GM18907 (cell line): Measurements from ENCODE around the gene ZIC5.

Experiments
- ATAC-seq: cut with Tn5 transposase; IDR thresholded peaks from one replicate; pipeline ENCODE4 v1.9.1; 2021; ENCODE audit warnings: mild to moderate bottlenecking, moderate library complexity; ENCODE audit not compliant: unreplicated experiment

Gene ZIC5

GRCh38 chr13:99971576-99972189, at the start of gene ZIC5:
ZIC5 (minus strand) TSS chr13:99971767; CDS start chr13:99971603, 164 bp downstream.
- no peak for ATAC-seq

GRCh38 chr13:100019780-100020356, 48.3 kb upstream of the ZIC5 start:
- no peak for ATAC-seq

- no peak for ATAC-seq
Observed at GRCh38 chr13:100014621-100015020, 43.1 kb upstream of the ZIC5 start.

DNA sequence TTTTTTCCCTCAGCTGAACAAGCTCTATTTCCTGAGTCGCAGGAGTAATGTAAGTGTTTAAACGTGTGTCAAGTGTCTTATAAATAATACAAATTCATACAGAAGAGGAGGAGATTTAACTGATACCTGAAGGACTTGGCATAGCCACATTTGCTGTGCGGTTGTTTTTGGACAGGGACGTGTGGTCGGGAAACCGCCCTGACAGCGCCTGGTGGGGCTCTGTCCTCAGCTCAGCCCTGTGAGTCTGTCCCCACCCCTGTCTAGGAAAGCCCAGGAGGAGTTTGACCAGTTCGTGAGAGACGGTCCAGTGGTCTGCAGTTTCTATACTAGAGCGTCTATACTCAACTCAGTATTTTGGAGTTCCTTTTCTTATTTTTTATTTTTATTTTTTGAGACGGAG, 26.7 kb upstream of the ZIC5 start:
- no peak for ATAC-seq

DNA sequence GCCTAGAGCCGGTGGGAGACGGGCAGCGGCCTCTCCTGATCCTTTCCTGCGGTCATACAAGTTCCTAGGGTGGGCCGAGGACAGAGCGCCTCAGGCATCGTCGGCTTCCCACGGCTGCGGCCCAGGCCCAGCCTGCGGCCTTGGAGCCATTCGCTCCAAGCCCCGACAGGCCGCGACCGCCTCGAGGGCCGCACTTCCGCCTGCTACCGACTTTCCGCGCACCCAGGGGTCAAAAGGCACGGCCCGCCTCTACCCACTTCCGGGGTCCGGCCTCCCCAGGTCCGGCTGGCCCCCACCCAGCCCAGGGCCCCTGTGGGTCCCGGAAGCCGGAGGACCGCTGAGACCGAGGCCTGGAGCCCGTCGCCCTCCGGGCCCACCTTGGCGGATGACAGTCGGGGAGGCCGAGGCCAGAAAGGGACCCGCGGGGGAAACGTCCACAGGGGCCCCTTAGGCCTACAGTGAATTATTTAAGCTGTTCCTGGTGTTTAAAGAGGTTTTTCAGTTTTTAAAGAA, 26.2 kb upstream of the ZIC5 start:
- ATAC-seq: no peak

DNA sequence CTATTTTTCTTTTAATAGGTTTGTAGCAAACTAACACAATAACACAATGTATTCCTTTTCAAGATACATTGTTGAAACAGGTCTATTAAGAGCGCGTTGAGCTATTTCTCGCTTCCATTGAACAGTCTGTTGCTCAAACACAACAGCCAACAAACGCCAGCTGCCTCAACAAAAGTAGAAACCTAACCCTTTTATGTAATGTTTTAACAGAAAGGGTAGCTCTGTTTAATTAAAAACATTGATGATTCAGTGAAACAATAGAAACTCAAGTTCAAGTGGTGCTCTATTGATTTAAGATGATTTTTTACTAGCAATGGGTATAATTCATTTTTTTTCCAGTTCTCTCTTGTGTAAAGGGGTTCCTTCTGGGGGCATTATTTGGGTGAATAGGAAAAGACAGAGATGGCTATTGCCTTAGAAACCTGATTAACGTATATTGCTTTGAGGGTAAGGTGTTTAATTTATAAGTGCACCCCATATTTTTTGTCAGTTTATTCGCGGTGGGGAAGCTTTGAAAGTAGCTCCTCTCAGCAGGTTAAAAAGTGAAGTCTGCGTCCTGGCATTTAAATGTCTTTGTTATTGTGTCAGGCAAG, 24.9 kb upstream of the ZIC5 start:
- no peak for ATAC-seq

DNA sequence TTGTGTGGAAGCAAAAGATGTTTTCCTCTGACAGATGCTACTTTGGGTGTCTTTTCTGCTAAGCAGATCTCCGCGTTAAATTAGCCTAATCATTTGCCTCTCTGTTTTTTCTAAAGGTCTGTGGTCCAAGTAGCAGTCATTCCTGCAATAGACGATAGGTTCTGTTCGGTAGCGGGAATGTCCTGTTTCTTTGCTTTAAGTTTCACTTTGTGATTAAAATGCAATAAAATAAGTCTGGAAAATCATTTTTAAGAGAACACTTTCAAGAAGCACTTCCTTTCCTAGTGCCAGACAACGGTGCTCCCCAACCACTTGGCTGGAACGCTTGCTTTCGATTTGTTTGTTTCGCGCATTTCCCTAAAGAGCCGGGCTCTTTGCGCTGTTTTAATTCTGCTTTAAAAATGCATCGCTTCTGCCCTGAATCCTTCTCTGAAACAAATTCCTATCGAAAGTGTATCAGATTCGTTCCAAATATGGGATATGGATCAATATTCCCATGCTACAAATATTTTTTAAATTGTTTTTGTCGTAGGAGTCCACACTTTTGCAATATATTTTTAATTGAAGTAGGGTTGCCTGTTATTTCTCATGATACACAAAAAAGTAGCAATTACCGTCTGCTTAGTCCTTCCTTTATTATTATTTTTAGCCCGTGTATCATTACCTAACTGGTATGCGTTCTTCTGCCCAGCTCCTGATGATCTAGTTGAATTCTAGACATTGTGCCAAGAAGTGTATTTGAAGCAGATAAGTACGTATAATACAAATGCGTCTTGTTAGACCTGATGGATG, 24.2 kb upstream of the ZIC5 start:
- ATAC-seq: no peak

DNA sequence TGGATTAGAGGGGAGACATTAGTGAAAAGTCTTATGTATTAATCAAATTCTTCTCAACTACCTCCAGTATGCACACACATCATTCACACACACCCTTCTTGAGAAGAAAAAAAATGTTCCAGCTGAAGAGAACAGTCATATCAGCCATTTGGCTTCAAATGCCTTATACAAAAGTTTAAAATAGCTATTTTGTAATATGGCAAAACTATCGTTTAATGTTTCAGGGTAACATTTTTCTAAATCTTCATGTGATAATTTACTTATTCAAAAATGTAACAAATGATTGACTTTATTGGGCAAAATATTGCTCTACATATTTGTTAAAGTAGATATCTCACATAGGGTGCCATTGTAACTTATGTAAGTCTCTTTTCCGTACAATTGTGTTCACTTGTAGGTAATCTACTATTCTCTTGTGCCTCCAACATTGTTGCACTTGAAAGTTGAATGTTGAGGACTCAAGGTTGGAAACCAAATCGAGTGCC, 23.6 kb upstream of the ZIC5 start:
- no peak for ATAC-seq

GRCh38 chr13:99994638-99995020, 23.1 kb upstream of the ZIC5 start:
- ATAC-seq: no peak

- ATAC-seq: no peak
Observed at GRCh38 chr13:99993660-99994637, 22.4 kb upstream of the ZIC5 start.

DNA sequence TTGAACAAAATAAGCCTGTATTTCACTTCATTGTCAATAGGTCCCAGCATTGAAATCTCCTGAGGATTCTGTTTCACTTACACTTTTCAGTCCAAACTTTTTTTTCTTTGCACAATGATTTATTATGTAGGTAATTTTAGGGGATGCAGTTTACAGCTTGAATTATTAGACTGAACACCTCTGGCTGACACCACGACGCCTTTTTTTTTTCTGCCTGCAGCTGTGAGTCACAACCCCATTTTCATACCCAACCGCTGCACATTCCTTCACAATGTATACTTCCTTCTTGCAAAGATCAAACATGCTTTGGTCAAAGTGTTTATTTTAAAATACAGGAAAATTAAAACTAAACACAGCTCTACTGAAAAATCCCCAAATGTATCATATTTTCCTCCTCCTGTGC, 21.4 kb upstream of the ZIC5 start:
- no peak for ATAC-seq

- ATAC-seq: no peak
Observed at GRCh38 chr13:99991828-99992775, 20.5 kb upstream of the ZIC5 start.

DNA sequence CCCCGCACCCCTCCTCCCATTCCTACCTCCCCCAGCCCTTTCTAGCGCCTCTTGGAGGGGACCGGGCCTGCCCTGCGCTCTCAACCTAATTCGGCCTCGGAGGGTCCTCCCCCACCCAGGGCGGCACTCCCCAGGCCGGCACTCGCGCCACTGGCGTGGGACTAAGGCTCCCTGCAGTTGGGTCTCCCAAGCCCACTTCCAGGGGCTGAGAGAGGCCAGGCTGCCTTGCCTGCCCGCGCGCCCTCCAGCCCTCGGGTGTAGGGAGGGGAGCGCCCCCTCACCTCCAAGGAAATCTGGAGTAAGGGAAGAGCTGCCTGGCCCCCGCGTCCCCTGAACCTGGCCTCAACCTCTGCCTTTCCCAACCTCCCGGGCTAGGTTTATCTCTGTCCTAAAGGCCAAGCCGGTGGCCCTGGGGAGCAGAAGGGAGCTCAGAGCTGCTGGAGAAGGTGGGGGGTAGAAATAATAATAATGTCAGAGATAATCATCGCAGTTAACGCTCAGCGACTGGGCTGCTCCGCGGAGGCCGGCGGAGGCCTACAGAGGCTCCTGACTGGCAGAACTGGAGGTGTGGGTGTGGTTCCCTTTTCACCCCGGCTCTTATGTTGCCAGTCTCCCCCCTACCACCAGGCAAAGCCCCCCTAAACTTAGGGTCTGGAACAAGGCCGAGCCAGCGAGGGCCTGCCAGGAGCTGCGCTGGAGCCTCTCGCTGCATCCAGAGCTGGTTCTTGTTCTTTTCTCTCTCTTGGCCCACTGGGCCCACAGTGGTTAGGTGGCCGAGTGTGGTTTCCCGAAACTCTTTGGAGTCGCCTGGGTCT, 19.7 kb upstream of the ZIC5 start:
- no peak for ATAC-seq

- ATAC-seq: no peak
Observed at GRCh38 chr13:99990126-99990977, 18.8 kb upstream of the ZIC5 start.

DNA sequence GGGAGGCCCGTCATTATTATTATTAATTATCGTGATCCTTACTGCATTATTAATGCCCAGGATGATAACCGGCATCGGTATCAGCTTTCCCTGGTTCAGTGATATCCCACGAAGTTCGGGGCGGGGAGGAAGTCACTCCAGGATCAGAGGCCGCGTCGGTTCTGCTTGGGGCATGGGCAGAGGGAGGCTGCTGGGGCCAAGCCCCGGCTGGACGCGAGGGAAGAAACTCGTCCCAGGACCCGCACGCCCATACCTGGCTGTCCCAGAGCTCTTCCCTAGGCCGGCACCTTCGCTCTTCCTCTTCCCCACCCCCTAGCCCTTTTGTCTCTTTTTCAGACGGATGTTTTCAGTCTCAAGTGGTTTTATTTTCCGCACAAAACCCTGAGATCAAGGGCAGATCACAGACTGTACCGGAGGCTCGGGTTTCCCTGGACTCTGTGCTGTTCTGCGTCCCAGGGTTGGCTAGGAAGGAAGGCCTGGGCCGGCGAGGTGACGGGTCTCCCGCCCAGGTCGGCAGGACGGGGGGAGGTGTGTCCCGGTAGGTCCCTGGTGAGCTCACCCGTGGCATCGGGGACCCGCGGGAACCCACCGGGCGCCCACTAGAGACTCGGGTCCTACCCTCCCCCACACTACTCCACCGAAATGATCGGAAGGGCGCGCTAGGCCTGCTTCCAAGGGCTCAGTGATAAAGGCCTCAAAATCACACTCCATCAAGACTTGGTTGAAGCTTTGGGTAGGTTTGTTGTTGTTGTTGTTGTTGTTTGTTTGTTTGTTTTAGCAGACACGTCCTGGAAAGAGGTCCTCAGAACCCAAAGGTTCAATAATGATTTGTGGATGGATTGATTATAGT, 17.9 kb upstream of the ZIC5 start:
- no peak for ATAC-seq

DNA sequence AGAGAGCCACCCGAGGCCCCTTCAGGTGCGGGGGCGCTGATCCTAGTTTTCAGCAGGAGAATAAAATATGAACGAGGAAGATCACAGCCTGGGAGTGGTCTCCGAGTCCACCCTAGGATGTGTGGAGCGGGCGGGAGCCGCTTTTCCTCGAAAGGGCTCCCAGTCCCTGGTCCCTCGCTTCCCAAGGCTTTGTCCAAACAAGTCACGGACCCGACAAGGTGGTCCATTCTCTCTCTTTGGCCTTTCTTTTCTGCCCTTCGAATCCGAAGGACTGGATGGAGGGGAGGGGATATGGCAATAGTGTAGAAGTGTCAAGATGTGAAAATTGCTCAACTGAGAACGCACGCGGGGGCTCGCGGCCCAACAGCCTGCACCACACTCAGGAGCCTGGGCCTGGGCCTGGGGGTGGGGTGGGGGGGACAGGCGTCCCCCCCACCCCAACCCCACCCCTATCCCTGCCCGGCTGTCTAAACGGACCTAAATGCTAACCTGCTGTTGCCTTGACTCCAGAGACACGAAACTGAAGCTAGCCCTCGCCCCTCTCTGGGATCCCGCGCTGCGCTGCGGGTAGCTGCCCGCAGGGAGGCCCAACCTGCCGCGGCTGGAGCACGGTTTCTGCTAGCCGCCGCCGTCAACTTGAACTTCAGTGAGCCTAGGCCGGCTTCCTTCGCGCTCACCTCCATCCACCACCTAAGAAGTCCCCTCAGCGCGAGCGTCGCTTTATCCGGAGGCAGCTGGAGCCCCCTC, 17.1 kb upstream of the ZIC5 start:
- no peak for ATAC-seq
